GM12801 (cell line): ENCODE results near the gene TMEM179.

ENCODE experiments used
- TF ChIP-seq, protein P1 (sequence below): IDR thresholded peaks from one replicate; pipeline ENCODE4 v1.5.1; 2011; ENCODE audit warnings: control low read depth; ENCODE audit not compliant: insufficient read length; ENCODE audit errors: extremely low read depth

The TMEM179 gene

DNA sequence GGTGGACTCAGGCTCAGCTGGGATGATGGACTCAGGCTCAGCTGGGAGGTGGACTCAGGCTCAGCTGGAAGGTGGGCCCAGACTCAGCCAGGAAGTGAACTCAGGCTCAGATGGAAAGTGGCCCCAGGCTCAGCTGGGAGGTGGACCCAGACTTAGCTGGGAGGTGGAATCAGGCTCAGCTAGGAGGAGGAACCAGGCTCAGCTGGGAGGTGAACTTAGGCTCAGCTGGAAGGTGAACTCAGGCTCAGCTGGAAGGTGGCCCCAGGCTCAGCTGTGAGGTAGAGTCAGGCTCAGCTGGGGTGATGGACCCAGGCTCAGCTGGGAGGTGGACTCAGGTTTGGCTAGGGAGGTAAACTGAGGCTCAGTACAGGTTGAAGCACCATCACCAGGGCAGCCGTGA, 46.8 kb downstream of the TMEM179 start:
- TF ChIP-seq, protein P1, sequence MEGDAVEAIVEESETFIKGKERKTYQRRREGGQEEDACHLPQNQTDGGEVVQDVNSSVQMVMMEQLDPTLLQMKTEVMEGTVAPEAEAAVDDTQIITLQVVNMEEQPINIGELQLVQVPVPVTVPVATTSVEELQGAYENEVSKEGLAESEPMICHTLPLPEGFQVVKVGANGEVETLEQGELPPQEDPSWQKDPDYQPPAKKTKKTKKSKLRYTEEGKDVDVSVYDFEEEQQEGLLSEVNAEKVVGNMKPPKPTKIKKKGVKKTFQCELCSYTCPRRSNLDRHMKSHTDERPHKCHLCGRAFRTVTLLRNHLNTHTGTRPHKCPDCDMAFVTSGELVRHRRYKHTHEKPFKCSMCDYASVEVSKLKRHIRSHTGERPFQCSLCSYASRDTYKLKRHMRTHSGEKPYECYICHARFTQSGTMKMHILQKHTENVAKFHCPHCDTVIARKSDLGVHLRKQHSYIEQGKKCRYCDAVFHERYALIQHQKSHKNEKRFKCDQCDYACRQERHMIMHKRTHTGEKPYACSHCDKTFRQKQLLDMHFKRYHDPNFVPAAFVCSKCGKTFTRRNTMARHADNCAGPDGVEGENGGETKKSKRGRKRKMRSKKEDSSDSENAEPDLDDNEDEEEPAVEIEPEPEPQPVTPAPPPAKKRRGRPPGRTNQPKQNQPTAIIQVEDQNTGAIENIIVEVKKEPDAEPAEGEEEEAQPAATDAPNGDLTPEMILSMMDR, result no peak

DNA sequence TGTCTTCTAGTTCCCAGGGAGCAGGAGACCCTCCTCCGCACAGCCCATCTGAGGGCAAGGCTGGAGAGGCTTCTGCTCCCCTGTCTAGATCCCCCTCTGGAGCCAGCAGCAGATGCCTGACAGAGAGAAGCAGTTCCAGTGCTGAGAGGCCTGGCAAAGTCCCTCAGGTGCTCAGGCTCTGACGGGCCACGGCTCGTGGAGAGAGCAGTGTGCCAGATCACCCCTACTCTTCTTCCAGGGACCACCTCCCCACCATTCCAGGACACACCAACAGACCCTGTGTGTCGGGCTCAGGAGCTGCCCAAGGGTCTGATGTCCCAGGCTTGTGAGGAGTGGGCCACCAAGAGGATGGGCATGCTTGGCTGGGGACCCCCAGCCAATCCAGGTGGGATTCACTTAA, 47.5 kb downstream of the TMEM179 start:
- TF ChIP-seq, protein P1, result no peak

DNA sequence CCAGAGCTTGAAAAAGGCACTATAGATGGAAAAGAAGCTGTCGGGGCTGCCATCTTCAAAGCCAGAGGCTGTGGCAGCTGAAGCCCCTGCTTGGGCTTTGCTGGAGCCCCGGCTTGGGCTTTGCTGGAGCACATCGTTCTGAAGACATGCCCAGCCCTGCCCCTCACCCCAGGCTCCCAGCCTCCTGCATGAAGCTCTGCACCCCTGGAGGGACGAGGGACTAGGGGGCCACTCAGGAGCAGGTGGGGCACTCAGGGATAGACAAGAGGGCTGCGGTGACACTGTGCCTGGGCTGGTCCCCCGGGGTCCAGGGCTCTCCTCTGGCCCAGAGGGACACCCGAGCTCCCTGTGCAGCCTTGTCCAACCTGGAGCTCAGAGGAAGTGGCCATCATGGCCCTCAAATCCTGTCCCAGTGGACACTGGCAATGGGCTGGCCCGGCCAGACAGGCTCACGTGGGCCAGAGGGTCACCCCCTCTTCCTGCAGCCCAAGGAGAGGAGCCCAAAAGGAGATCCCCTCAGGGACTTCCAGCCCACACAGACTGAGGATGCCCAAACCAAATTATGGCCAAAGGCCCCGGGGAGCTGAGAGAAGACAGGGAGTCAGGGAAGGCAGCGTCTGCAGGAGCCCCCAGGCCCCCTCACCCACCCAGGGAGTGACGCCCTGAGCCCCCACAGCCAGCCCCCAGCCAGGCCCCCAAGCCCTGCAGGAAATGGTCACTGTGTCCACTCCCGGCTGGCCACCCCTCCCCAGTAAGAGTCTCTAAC, 48.1 kb downstream of the TMEM179 start:
- TF ChIP-seq, protein P1, result no peak

DNA sequence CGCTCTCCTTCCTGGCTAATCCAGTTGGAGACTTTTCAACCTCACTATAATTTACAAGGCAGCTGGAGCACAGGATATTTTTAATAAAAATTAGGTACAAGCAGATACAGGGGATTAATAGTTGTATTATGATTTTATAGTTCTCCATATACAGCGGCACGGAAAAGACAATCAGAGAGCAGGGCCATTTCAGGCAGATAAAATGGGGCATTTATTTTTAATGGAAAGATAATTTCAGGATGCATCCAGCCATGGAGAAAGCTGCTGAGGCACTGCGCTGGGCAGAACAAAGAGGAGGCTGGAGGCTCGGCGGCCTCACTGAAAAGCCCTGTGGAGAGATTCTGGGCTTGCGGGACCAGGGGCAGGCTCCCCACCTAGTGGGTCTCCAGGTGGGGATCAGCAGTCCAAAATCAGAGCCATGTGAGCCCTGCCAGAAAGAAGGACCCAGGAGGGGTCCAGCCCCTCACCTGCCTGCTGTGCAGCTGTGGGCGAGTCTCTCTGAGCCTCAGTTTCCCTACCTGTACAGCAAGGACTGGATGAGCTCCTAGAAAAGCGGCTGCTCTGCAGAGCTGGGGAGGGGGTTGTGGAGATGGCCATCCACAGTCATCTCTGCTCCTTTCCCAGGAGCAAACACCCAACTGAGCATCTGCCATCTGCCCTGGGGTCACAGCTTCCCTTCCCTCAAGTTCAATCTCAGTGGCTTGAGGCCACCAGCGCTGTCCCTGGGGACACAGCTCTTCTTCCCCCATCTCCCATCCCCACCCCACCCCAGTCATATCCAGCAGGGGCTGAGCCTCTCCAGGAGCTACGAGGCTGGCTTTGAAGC, 48.9 kb downstream of the TMEM179 start:
- TF ChIP-seq, protein P1, result no peak

DNA sequence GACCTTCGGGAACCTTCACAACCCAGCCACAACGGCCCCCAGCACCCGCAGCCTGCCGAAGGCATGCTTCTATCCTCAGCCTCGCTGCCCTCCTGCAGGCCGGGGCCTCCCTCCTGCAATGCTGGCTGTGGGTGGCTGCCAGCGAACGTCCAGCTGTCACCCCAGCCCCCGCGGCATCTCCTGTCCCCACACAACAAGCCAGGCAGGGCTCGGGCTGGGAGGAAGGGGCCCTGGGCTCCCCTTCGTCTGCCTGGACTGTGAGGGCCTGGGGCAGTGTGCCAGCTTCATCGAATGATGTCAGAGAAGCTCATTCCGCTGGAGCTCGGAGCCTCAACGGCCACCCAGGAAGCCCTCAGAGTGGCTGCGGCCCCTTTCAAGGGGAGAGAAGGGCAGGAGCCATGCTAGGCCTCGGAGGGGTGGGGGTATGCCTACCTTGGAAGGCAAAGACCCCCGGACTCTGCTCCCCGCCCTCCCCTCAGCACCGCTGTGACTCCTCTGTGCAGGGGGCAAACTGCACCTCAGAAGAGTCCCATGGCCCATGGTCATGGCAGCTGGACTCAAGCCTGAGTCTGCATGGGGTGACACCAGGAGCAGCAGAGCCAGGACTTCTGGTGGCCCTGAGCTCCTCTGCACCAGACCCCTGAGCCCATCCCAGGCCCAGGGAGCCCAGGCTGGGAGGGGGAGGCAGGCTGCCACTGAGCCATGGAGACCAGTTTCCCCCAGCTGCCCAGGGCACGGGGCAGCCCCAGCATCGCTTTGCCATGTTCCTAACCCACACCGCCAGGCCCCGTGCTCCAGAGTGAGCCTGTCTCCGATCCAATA, 49.8 kb downstream of the TMEM179 start:
- TF ChIP-seq, protein P1, result no peak

DNA sequence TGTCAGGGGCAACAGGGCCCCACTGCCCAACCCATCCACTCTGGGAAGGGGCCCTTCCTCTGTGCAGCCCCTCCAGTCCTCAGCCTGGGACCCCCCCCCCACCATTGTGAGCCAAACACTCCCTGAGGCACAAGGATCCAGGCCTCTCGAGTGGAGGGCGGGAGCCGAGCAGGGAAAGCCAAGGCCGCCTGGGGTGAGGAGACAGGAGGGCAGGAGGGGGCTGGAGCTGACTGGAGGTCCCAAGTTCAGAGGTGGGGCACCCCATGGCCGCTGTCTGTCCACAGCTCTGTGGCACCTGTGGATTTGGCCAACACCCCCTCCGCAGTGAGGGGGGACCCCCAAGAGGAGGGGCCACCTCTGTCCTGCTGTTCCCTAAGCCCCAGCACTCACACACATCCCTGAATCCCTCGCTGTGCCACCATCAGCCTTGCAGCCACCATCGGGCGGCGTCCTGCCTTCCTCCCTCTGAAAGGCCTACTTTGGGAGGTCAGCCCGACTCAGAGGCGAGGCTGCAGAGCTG, 50.4 kb downstream of the TMEM179 start:
- TF ChIP-seq, protein P1, result no peak
